GM12865 (cell line): ENCODE measurements around the gene CLSTN1.

Source experiments
- DNase-seq: peaks from one replicate; pipeline ENCODE4 v3.0.0; 2010; ENCODE audit warnings: low read depth
- H3K4me3 ChIP-seq: 2 replicates; pipeline ENCODE4 v1.5.1; 2011; ENCODE audit warnings: mild to moderate bottlenecking, low read depth, low read length, control low read depth
- TF ChIP-seq, protein P1 (sequence below): IDR thresholded peaks from 2 replicates; pipeline ENCODE4 v1.5.1; 2011; ENCODE audit warnings: low read length, control low read depth, low read depth, inconsistent platforms; ENCODE audit not compliant: insufficient read depth; ENCODE audit errors: missing control alignments

CLSTN1 gene

GRCh38 chr1:9730096-9730901, 93.5 kb downstream of the CLSTN1 start:
- H3K4me3 ChIP-seq = no peak overlapping the region
- TF ChIP-seq, protein P1, sequence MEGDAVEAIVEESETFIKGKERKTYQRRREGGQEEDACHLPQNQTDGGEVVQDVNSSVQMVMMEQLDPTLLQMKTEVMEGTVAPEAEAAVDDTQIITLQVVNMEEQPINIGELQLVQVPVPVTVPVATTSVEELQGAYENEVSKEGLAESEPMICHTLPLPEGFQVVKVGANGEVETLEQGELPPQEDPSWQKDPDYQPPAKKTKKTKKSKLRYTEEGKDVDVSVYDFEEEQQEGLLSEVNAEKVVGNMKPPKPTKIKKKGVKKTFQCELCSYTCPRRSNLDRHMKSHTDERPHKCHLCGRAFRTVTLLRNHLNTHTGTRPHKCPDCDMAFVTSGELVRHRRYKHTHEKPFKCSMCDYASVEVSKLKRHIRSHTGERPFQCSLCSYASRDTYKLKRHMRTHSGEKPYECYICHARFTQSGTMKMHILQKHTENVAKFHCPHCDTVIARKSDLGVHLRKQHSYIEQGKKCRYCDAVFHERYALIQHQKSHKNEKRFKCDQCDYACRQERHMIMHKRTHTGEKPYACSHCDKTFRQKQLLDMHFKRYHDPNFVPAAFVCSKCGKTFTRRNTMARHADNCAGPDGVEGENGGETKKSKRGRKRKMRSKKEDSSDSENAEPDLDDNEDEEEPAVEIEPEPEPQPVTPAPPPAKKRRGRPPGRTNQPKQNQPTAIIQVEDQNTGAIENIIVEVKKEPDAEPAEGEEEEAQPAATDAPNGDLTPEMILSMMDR = no peak
- DNase-seq = peak; percentile 12

- TF ChIP-seq, protein P1 = no peak
- no peak overlapping the region for H3K4me3 ChIP-seq
- no peak for DNase-seq
These were observed 94.2 kb downstream of the CLSTN1 start for GRCh38 chr1:9729523-9729922.

- no peak overlapping the region for H3K4me3 ChIP-seq
- TF ChIP-seq, protein P1 = no peak
- no peak for DNase-seq
These were observed 95.1 kb downstream of the CLSTN1 start for GRCh38 chr1:9728451-9729295.

GRCh38 chr1:9726905-9727595, 96.7 kb downstream of the CLSTN1 start:
- TF ChIP-seq, protein P1 = no peak
- DNase-seq = peak; percentile 5
- H3K4me3 ChIP-seq = no peak overlapping the region

DNA sequence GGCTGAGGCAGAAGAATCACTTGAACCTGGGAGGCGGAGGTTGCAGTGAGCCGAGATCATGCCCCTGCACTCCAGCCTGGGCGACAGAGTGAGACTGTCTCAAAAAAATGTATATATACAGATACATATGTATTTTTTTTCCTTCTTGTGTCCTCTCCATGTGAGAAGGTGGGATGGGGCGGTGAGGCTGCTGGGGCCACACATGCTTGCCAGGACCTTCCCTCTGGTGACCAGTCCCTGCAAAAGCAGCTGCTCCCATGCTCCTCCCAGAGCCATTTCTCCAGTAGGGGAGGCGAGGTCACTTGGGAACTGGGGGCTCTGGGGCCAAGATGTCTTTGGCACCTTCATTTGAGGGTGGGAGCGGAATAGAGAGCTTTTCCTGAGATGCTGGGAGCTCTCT, 97.4 kb downstream of the CLSTN1 start:
- TF ChIP-seq, protein P1 = no peak
- peak; percentile 8 for DNase-seq
- H3K4me3 ChIP-seq = no peak overlapping the region

DNA sequence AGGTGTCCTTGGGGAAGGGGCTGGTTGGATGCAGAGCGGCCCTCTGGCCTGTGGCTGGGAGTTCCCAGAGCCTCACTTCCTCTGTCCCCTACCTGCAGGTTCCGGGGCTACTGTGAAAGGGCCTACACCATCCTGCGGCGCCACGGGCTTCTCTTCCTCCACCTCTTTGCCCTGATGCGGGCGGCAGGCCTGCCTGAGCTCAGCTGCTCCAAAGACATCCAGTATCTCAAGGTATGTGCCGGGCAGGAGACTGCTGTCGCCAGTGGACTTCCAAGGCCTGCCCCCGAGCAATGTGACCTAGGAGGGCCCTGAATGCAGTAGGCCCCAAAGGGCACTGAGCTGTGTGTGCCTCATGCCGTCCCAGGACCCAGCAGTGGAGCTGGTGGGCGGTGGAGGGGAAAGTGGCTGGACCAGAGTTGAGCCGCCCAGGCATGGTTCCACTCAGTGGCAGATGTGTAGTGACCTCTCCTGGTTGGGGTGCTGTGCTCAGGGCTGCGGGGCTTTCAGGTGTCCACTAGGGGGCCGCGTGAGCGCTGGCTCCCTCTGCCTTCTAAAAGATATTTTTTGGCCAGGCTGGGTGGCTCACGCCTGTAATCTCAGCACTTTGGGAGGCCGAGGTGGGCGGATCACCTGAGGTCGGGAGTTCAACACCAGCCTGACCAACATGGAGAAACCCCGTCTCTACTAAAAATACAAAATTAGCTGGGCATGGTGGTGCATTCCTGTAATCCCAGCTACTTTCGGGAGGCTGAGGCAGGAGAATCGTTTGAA, 98.9 kb downstream of the CLSTN1 start:
- TF ChIP-seq, protein P1 = peak; percentile 91
- H3K4me3 ChIP-seq = no peak overlapping the region
- DNase-seq = peak; percentile 79
